HepG2 (cell line): ENCODE data around the gene ANXA2.

Experiments used
- BRD4 ChIP-seq: sonication (generic); formaldehyde crosslinking; IDR thresholded peaks from 2 replicates; pipeline ENCODE4 v1.4.0; 2020; ENCODE audit warnings: missing genetic modification reagents
- ZNF549 ChIP-seq: sonication (generic); formaldehyde crosslinking; IDR thresholded peaks from 2 replicates; pipeline ENCODE4 v1.5.0; 2020; ENCODE audit warnings: missing genetic modification reagents

GRCh38 chr15:60408463-60408981 is 10.7 kb upstream of the ANXA2 start:
- no peak for TF ChIP-seq BRD4 (CRISPR knock-in tag)
- TF ChIP-seq ZNF549 (CRISPR knock-in tag) = no peak
